AG09309 (cell line): ENCODE results near the gene RBBP8NL.

Experiments used
- DNase-seq: peaks from one replicate; pipeline ENCODE4 v3.0.0-alpha.2; 2010; ENCODE audit warnings: low read depth
- H3K4me3 ChIP-seq: 2 replicates; pipeline ENCODE4 v1.5.1; 2011; ENCODE audit warnings: mild to moderate bottlenecking, low read depth, low read length, moderate library complexity; ENCODE audit not compliant: control insufficient read depth
- CTCF ChIP-seq: IDR thresholded peaks from 2 replicates; pipeline ENCODE4 v1.5.1; 2011; ENCODE audit warnings: mild to moderate bottlenecking, low read depth, low read length, inconsistent platforms; ENCODE audit not compliant: insufficient read depth, control insufficient read depth; ENCODE audit errors: missing control alignments

The RBBP8NL gene

GRCh38 chr20:62403331-62403730 lies 24.0 kb downstream of the RBBP8NL start:
- DNase-seq, result no peak
- TF ChIP-seq CTCF, result no peak

GRCh38 chr20:62402456-62403150 lies 24.7 kb downstream of the RBBP8NL start:
- DNase-seq, result no peak
- no peak overlapping the region for H3K4me3 ChIP-seq
- TF ChIP-seq CTCF, result no peak

More at GRCh38 chr20:62403331-62403730, 24.0 kb downstream of the RBBP8NL start:
- H3K4me3 ChIP-seq, result no peak overlapping the region

- DNase-seq, result no peak
- peak; percentile 38 for TF ChIP-seq CTCF
- no peak overlapping the region for H3K4me3 ChIP-seq
Measured at GRCh38 chr20:62401331-62401779, 26.0 kb downstream of the RBBP8NL start.

- H3K4me3 ChIP-seq, result no peak overlapping the region
- no peak for TF ChIP-seq CTCF
- no peak for DNase-seq
Measured at GRCh38 chr20:62400541-62400940, 26.8 kb downstream of the RBBP8NL start.

GRCh38 chr20:62400021-62400420 lies 27.3 kb downstream of the RBBP8NL start:
- no peak overlapping the region for H3K4me3 ChIP-seq
- no peak for TF ChIP-seq CTCF
- DNase-seq, result no peak

GRCh38 chr20:62398120-62398821 lies 29.1 kb downstream of the RBBP8NL start:
- no peak for DNase-seq
- H3K4me3 ChIP-seq, result no peak overlapping the region
- no peak for TF ChIP-seq CTCF
